ENCODE measurements around the gene NFKB1. TPM values are rescaled to one million over a fixed set of nuclear protein-coding genes. Genes with fewer than 3 reads are reported as not detected.
"Not testable (repeated sequence)": the region's sequence is repeated elsewhere in the genome, so short reads cannot be mapped to it uniquely, and the experiment has no call there.

NFKB1 gene, protein sequence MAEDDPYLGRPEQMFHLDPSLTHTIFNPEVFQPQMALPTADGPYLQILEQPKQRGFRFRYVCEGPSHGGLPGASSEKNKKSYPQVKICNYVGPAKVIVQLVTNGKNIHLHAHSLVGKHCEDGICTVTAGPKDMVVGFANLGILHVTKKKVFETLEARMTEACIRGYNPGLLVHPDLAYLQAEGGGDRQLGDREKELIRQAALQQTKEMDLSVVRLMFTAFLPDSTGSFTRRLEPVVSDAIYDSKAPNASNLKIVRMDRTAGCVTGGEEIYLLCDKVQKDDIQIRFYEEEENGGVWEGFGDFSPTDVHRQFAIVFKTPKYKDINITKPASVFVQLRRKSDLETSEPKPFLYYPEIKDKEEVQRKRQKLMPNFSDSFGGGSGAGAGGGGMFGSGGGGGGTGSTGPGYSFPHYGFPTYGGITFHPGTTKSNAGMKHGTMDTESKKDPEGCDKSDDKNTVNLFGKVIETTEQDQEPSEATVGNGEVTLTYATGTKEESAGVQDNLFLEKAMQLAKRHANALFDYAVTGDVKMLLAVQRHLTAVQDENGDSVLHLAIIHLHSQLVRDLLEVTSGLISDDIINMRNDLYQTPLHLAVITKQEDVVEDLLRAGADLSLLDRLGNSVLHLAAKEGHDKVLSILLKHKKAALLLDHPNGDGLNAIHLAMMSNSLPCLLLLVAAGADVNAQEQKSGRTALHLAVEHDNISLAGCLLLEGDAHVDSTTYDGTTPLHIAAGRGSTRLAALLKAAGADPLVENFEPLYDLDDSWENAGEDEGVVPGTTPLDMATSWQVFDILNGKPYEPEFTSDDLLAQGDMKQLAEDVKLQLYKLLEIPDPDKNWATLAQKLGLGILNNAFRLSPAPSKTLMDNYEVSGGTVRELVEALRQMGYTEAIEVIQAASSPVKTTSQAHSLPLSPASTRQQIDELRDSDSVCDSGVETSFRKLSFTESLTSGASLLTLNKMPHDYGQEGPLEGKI
- 13.0 TPM for total RNA-seq (ENCODE audit: insufficient read depth, low replicate concordance)

DNA sequence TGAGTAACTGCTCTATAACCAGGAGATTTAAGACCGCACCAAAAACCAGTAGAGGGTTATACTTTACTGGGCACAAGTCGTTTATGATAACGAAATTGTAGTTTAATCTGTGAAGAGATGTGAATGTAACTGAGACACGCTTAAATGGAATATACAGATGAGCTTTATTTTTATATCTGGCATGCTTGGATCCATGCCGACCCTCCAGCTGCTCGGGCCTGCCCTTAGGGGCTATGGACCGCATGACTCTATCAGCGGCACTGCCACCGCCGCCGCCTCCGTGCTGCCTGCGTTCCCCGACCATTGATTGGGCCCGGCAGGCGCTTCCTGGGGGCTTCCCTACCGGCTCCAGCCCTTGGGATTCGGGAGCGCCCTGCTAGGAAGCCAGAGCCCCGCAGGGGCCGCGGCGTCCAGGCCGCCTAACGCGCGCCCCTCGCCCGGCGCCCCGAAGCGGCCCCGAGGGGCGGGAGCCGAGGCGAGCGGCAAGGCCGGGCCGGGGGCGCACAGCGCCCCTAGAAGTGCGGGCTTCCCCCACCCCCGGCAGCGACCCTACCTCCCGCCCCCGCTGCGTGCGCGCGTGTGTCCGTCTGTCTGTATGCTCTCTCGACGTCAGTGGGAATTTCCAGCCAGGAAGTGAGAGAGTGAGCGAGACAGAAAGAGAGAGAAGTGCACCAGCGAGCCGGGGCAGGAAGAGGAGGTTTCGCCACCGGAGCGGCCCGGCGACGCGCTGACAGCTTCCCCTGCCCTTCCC, at the start of gene NFKB1:
NFKB1 (plus strand) TSS at position 664 of the 751 bp plus-strand sequence. CDS start 24,160 bp downstream, outside the sequence.
- peak; percentile 79 for DNase-seq (ENCODE audit: low spot score)

DNA sequence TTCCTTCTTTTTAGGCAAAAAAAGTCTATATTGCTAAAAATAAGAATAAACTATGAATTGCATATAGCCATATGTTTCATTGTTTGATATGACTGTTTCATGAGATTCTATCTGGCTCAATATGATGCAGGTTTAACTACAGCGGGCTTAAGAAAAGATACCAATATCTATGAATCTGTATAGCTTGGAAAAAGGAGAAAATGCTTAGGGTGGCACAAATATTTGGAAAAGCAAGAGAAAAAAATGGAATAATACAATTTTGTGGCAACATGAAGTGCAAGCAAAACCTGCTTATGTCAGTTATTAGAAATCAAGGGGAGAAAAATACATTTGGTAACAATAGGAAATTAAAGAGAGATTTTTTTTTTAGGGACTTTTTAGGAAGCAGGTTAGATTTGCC, 48.3 kb upstream of the NFKB1 start:
- DNase-seq (ENCODE audit: low spot score) = no peak

DNA sequence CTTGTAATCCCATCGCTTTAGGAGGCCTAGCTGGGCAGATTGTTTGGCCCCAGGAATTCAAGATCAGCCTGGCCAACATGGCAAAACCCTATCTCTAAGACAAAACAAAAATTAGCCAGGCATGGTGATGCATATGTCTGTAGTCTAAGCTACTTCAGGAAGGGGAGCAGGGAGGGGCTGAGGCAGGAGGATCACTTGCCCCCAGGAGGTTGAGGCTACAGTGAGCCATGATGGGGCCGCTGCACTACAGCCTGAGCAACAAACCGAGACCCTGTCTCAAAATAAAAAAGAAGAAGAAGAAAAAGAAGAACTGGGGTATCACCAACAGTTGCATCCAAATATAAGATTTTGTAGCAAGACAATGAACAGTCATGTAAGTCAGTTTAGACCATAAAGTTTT, 47.3 kb upstream of the NFKB1 start:
- no peak for DNase-seq (ENCODE audit: low spot score)

DNA sequence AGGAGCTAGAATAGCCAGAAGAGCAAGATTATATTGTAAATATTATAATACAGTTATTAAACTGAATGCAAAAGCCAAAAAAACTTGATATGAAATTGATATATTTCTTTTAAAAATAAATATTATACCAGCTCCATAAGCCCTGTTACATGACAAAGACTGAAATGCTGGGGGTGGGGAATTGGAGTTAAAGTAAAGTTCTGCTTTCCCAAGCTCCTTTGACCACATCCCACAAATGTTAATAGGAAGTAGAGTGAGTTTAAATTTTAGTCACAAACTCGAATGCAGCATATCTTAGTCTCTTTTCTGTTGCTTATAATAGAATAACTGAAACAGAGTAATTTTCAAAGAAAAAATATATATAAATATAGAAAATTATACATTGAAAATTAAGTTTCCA, 46.9 kb upstream of the NFKB1 start:
- DNase-seq (ENCODE audit: low spot score) = no peak

DNA sequence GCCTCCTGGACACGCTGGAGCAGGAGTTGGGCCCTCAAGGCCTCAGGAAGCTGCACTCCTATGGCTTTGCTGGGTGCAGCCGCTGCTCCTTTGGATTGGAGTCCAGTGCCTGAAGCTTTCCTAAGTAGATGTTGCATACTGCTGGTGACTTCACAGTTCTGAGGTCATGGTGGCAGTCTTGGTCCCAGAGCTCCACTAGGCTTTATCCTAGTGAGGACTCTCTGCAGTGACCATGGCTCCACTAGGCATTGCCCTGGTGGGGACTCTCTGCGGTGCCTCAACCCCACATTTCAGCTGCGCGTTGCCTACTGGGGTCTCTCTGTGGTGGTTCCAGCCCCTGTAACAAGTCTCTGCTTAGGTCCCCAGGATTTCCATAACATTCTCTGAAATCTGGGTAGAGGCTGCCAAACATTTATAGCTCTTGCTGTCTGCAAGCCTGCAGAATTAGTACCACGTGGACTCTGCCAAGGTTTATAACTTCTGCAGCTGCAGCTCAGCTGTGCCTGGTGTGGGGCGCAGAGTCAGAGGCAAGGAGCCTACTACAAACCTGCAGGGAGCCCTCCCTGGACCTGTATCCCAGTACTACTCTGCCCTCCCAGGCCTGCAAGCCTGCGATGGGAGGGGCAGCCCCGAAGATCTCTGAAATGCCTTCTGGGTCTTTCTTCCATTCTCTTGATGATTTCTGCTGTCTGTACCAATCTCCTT, 46.0 kb upstream of the NFKB1 start:
- peak; percentile 66 for DNase-seq (ENCODE audit: low spot score)

DNA sequence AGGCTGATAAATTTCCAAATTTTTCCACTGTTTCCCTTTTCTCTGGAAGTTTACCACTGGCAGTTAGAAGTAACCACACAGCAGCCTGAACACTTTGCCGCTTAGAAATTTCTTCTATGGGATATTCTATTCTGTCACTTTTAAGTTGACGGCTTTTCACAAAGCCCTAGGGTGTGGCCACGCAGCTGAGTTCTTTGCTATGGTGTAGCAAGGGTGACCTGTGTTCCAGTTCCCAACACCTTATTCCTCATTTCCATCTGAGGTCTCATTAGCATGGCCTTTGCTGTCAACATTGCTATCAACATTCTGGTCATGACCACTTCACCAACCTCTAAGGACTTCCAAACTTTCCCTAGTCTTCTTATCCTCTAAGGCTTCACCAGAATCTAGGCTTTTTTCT, 45.4 kb upstream of the NFKB1 start:
- DNase-seq (ENCODE audit: low spot score) = no peak

DNA sequence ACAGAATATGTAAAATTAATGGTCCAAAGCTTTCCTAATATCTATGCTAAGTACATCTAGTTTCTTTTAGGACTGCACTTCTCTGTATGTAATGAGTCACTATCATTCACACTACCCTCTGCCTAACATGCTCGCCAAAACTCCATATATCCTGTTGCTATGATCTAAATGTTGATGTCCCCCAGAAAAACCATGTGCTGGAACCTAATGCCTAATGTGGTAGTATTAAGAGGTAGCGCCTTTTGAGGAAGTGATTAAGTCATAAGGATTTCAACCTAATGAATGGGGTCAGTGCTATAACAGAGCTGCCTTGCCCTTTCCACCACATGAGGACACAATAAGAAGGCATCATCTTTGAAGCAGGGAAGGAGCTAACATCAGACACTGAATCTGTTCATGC, 34.9 kb upstream of the NFKB1 start:
- no peak for DNase-seq (ENCODE audit: low spot score)

DNA sequence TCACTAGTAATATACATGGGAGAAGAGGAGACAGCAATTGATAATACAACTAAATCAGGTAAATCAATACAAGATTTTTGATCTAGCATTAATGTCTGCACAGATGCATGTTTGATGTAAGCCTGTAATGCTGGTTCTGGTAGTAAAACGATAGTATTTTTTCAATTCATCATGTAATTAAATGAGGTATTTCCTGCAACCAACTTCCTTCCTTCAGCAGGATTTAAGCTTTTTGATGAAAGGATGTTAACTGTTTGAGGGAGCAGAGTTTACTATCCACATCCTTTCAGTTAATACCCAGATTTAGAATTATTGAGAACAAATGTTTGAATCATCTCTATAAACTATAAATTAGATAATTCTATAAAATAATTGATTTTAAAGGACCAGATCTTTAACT, 31.4 kb upstream of the NFKB1 start:
- DNase-seq (ENCODE audit: low spot score) = no peak

DNA sequence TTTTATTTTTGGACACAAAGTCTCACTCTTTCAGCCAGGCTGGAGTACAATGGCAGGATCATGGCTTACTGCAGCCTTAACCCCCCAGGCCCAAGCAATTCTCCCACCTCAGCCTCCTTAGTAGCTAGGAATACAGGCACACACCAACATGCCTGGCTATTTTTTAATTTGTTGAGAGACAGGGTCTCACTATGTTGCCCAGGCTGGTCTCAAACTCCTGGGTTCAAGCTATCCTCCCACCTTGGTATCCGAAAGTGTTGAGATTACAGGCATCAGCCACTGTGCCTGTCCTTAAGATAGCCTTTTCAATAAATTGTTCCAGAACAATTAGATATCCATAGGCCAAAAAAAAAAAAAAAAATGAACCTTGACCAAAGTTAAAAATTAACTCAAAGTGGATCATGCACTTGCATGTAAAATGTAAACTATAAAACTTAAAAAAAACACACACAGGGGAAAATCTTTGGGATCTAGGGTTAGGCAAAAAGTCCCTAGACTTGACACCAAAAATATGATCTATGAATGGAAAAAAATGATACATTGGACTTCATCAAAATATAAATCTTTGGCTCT, 28.6 kb upstream of the NFKB1 start:
- no peak for DNase-seq (ENCODE audit: low spot score)

DNA sequence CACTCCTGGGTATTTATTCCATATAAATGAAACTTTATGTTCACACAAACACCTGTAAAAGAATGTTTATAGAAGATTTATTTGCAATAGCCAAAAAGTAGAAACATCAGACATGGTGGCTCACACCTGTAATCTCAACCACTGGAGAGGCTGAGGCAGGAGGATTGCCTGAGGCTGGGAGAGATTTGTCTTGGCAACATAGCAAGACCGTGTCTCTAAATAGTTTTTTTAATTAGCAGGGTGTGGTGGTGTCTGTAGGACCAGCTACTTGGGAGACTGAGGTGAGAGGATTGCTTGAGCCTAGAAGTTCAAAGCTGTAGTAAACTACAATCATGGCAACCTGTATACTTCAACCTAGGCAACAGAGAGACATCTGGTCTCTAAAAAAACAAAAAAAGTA, 27.7 kb upstream of the NFKB1 start:
- DNase-seq (ENCODE audit: low spot score) = no peak

DNA sequence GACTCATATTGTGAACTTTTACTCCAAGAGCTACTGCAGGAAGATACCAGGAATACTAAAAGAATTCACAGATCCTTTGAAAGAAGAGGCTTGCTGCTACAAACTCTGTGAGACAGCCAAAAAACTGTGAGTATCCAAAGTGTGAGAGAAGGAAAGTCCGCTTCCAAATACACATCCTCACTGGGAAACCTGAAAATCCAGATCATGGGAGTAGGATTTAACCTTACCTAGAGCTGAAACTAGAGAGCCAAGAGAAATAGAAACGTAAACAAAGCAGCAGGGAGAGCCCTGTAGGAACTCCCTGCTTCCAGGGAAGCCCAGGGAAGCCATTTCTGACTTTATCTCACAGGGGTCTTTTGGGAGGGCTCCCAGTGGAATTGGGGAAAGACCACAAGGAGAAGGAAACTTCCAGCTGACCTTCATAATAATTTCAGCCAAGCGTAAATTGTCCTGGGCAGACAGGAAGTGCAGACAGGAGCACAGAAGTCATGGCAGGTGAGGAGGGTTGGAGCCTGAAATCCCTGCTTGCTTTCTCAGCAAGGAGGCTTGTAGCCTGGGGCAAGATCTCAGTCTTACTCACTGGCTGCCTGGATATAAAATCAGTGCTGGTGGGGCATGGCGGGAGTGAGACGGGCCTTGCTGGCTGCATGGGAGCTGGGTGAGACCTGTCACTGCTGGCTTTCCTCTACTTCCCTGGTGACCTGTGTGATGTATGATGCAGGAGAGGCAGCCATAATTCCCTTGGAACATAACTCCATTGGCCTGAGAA, 26.2 kb upstream of the NFKB1 start:
- no peak for DNase-seq (ENCODE audit: low spot score)

DNA sequence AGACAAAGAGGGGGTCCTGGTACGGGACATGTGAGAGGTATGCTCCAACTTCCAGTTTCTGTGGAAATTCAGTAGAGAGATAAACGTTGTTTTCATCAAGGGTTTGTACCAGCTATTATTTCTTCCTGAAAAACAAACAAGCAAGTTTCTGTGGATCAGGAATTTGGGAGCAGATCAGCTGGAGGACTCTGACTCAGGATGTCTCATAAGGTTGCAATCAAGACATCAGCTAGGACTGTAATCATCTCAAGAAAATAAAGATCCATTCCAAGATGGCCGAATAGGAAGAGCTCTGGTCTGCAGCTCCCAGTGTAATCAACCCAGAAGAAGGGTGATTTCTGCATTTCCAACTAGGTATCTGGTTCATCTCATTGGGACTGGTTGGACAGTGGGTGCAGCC, 23.5 kb upstream of the NFKB1 start:
- no peak for DNase-seq (ENCODE audit: low spot score)

DNA sequence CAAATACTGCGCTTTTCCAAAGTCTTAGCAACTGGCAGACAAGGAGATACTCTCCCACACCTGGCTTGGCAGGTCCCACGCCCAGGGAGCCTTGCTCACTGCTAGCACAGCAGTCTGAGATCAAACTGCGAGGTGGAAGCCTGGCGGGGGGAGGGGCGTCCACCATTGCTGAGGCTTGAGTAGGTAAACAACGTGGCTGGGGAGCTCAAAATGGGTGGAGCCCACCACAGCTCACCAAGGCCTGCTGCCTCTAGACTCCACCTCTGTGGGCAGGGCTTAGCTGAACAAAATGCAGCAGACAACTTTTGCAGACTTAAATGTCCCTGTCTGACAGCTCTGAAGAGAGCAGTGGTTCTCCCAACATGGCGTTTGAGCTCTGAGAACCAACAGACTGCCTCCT, 23.0 kb upstream of the NFKB1 start:
- DNase-seq (ENCODE audit: low spot score) = no peak

DNA sequence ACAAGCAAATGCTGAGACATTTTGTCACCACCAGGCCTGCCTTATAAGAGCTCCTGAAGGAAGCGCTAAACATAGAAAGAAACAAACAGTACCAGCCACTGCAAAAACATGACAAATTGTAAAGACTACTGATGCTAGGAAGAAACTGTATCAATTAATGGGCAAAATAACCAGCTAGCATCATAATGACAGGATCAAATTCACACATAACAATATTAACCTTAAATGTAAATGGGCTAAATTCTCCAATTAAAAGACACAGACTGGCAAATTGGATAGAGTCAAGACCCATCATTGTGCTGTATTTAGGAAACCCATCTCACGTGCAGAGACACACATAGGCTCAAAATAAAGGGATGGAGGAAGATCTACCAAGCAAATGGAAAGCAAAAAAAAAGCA, 21.3 kb upstream of the NFKB1 start:
- not testable (repeated sequence) for DNase-seq (ENCODE audit: low spot score)

DNA sequence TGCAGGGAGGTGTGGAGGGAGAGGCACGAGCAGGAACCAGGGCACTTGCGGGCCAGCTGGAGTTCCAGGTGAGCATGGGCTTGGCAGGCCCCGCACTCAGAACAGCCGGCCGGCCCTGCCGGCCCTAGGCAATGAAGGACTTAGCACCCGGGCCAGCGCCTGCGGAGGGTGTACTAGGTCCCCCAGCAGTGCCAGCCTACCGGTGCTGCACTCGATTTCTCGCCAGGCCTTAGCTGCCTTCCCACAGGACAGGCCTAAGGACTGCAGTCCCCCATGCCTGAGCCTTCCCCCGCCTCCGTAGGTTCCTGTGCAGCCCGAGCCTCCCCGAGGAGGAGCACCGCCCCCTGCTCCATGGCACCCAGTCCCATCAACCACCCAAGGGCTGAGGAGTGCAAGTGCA, 18.0 kb upstream of the NFKB1 start:
- DNase-seq (ENCODE audit: low spot score) = no peak

DNA sequence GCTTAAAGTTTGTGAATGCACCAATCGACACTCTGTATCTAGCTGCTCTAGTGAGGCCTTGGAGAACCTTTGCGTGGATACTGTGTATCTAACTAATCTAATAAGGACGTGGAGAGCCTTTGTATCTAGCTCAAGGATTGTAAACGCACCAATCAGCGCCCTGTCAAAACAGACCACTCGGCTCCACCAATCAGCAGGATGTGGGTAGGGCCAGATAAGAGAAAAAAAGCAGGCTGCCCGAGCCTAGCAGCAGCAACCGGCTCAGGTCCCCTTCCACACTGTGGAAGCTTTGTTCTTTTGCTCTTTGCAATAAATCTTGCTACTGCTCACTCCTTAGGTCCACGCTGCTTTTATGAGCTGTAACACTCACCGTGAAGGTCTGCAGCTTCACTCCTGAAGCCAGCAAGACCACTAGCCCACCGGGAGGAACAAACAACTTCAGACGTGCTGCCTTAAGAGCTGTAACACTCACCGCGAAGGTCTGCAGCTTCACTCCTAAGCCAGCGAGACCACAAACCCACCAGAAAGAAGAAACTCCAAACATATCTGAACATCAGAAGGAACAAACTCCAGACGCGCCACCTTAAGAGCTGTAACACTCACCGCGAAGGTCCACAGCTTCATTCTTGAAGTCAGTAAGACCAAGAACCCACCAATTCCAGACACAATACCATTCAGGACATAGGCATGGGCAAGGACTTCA, 17.0 kb upstream of the NFKB1 start:
- DNase-seq (ENCODE audit: low spot score) = not testable (repeated sequence)

DNA sequence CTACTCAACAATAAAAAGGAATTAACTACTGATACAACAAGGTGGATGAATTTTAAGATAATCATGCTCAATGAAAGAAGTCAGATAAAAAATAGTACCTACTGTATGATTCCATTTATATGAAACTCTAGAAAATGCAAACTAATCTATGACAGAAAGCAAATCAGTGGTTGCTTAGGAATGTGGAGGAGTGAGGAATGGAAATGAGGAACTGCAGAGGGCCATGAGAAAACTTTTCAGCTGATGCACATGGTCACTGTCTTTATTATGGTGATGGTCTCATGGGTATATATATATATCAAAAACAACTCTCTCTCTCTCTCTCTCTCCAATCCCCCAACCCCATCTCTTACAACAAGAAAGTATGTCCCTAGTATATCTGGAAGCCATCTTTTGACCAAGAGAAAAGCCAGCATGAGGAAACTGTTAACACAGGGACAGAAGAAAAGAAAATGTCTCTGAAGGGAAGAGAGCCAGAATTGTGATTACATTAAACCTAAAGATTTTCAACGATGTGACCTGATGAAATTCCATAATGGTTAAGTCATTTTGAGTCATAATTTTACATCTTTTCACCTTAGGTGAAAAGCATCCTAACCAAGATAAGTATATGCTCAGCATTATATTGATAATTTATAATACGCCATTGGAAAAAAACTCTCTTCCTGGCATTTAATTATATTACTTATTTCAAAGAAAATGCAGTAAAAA, 8.5 kb upstream of the NFKB1 start:
- no peak for DNase-seq (ENCODE audit: low spot score)

DNA sequence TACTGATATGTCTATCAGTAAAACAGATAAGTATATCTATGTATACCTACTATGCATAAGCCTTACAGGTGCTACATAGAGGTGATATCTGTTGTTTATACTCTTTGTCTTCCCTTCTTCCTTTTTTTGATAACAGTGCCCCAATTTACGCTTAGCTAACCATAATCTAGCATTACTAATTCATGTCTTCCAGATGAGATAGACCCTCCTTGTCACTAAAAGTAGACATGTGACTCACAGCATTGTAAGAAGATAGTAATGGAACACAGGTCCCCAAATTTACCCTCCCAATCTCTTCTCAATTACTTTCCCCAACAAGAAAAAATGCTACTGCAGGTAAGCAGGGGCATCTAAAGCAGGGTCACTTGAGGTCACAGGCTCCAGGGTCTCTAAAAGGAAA, 7.9 kb upstream of the NFKB1 start:
- no peak for DNase-seq (ENCODE audit: low spot score)

DNA sequence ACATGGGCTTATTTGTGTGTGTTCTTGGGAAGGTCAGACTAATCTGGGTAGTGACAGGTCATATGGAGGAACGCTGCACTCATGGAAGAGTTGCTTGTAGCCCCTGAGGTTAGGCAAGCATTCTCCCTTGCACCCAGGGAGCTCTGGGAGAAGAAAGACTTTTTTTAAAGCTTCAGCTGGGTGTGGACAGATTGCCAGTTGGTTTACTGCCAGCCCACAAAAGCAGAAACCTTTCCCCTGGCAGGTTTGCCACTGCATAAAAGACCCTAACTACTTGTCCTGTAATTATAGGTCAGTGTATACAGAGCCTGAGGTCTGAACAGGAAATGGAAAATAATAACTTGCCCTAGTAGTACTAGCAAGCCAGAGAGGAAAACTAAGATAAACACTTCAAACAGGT, 7.4 kb upstream of the NFKB1 start:
- DNase-seq (ENCODE audit: low spot score) = no peak

Data from umbilical cord (tissue), 2 donors.